Measurements from ENCODE around the gene KATNB1. TPM values are rescaled to one million over a fixed set of nuclear protein-coding genes. Genes with fewer than 3 reads are reported as not detected.

The KATNB1 gene
- total RNA-seq, 1 donor from 2014 or later = 33.5 TPM

DNA sequence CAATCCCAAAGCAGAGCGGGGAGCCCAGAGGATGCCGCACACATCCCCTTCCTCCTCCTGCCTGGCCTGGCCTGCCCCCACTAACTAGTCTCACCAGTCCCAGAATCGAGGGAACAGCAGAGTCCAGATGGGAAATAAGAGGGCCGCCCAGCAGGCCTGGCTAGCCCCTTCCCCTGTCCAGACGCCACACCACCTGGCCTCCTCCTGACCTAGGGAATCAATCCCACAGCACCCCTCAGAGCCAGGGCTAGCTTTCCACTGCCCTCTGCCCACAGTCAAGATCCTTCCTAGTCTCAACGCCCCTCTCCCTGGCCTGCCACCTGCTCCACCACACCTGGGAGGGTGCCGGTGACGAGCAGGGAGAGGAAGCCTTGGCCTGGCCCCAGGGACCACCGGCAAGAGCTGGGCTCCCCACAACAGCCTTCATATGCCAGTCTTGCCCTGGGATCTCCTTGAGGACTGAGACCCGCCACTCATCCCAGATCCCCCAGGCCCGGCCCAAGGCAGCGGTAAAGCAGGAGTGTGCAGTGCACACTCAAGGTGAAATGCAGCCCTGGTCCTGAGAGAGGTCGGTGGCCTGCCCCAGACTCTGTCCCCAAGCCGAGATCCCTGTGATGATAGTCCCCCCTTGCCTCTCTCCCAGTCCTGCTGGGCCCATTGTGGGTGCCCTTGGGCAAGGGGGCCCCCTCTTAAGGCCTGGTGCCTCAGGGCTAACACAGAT is 27.9 kb downstream of the KATNB1 start:
- Histone ChIP-seq H3K9ac (no peak overlapping the region), H3K27me3 (no peaks in the 10 kb centered on the region), H3K4me1 (peaks cover 2% of the 10 kb centered on the region), H3K27ac (no peak overlapping the region), H3K9me3 (ENCODE audit: low read depth) (no peaks in the 10 kb centered on the region), H3K4me2 (no peak overlapping the region), H4K20me1 (ENCODE audit: low read depth) (no peaks in the 10 kb centered on the region), H2AFZ (replicated peaks) (no peak overlapping the region), H3F3A (ENCODE audit: low read depth) (no peaks in the 10 kb centered on the region), H3K79me2 (ENCODE audit: low read depth) (no peaks in the 10 kb centered on the region), H3K4me3 (no peak overlapping the region), H3K36me3 (no peaks in the 10 kb centered on the region)
- Mint-ChIP-seq H3K4me1 (peaks cover 7% of the 10 kb centered on the region), H3K27ac (peak overlapping the region; percentile 96), H3K36me3 (peaks cover 3% of the 10 kb centered on the region), H3K27me3 (ENCODE audit: insufficient read depth, low read depth) (peaks cover 9% of the 10 kb centered on the region), H3K9me3 (no peaks in the 10 kb centered on the region), H3K4me3 (no peak overlapping the region)
- TF ChIP-seq CTCF (IDR thresholded peaks at IDR 0.05) (no peak), EZH2phosphoT487 (IDR thresholded peaks at IDR 0.05) (no peak), EZH2 (IDR thresholded peaks at IDR 0.05) (no peak)
- no peak for DNase-seq (ENCODE audit: low spot score)

GRCh38 chr16:57764006-57764340 is 28.4 kb downstream of the KATNB1 start:
- peaks cover 7% of the 10 kb centered on the region for H3K4me1 Mint-ChIP-seq

DNA sequence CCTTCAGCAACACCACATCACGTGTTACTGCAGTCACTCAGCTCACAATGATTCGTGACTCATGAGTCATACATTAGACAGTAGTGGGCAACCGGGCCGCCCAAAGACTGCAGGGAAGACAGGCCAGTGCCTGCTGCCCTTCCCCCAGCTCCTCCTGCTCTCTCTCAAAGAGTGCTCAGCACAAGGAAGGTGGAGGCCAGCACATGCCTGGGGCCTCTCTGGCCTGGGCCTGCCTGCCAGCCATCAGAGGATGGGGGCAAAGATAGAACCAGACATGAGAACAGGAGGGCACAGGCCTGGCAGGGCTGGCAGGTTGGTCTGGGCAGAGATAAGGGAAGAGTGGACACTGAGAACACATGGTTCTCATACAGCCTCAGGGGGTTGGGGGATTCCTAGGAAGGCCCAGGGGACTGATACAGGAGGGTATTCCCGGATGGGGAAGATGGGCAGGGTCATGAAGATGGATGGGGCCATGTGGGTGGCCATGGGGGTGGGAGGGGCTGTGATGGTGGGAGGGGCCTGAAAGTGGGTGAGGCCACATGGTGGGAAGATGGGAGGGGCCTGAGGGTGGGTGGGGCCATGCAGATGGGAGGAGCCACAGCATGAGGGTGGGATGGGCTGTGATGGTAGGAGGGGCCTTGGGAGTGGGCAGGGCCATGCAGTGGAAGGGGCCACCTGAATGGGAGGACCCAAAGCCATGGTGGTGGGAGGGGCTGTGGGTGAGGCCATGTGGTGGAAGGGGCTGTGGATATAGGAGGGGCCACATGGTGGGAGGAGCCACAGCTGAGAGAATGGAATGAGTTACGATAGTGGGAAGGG is 29.0 kb downstream of the KATNB1 start:
- H2AFZ ChIP-seq (replicated peaks) = no peak overlapping the region
- no peaks in the 10 kb centered on the region for H4K20me1 ChIP-seq (ENCODE audit: low read depth)
- no peak overlapping the region for H3K27ac ChIP-seq
- no peaks in the 10 kb centered on the region for H3K9me3 ChIP-seq (ENCODE audit: low read depth)
- H3K27ac Mint-ChIP-seq = peak overlapping the region; percentile 42
- peaks cover 2% of the 10 kb centered on the region for H3K4me1 ChIP-seq
- peak; percentile 45 for DNase-seq (ENCODE audit: low spot score)
- H3F3A ChIP-seq (ENCODE audit: low read depth) = no peaks in the 10 kb centered on the region
- H3K4me2 ChIP-seq = no peak overlapping the region
- H3K27me3 Mint-ChIP-seq (ENCODE audit: insufficient read depth, low read depth) = peaks cover 9% of the 10 kb centered on the region
- peaks cover 7% of the 10 kb centered on the region for H3K4me1 Mint-ChIP-seq
- H3K36me3 ChIP-seq = no peaks in the 10 kb centered on the region
- no peak for TF ChIP-seq EZH2 (IDR thresholded peaks at IDR 0.05)
- TF ChIP-seq CTCF (IDR thresholded peaks at IDR 0.05) = no peak
- TF ChIP-seq EZH2phosphoT487 (IDR thresholded peaks at IDR 0.05) = no peak
- no peak overlapping the region for H3K4me3 ChIP-seq
- H3K9me3 Mint-ChIP-seq = no peaks in the 10 kb centered on the region
- H3K27me3 ChIP-seq = no peaks in the 10 kb centered on the region
- H3K79me2 ChIP-seq (ENCODE audit: low read depth) = no peaks in the 10 kb centered on the region
- no peak overlapping the region for H3K9ac ChIP-seq
- H3K36me3 Mint-ChIP-seq = peaks cover 3% of the 10 kb centered on the region
- H3K4me3 Mint-ChIP-seq = no peak overlapping the region

More at GRCh38 chr16:57764006-57764340, 28.4 kb downstream of the KATNB1 start:
- Histone ChIP-seq H3K4me2 (no peak overlapping the region), H3K9ac (no peak overlapping the region), H3K27me3 (no peaks in the 10 kb centered on the region), H2AFZ (replicated peaks) (no peak overlapping the region), H3K9me3 (ENCODE audit: low read depth) (no peaks in the 10 kb centered on the region), H3K79me2 (ENCODE audit: low read depth) (no peaks in the 10 kb centered on the region), H3K36me3 (no peaks in the 10 kb centered on the region), H3K4me3 (no peak overlapping the region), H3K4me1 (peaks cover 2% of the 10 kb centered on the region), H3K27ac (no peak overlapping the region), H3F3A (ENCODE audit: low read depth) (no peaks in the 10 kb centered on the region), H4K20me1 (ENCODE audit: low read depth) (no peaks in the 10 kb centered on the region)
- no peak overlapping the region for H3K27ac Mint-ChIP-seq
- H3K4me3 Mint-ChIP-seq = no peak overlapping the region
- no peak for DNase-seq (ENCODE audit: low spot score)
- no peak for TF ChIP-seq EZH2 (IDR thresholded peaks at IDR 0.05)
- no peak for TF ChIP-seq CTCF (IDR thresholded peaks at IDR 0.05)
- no peak for TF ChIP-seq EZH2phosphoT487 (IDR thresholded peaks at IDR 0.05)
- peaks cover 3% of the 10 kb centered on the region for H3K36me3 Mint-ChIP-seq
- no peaks in the 10 kb centered on the region for H3K9me3 Mint-ChIP-seq
- peaks cover 9% of the 10 kb centered on the region for H3K27me3 Mint-ChIP-seq (ENCODE audit: insufficient read depth, low read depth)

Measured in neural progenitor cell (in vitro differentiated cells).